CD4-positive, alpha-beta memory T cell (primary cell): ENCODE results near the gene MIOS. TPM values are rescaled to one million over a fixed set of nuclear protein-coding genes. Genes with fewer than 3 reads are reported as not detected.

ENCODE experiments used
- CTCF ChIA-PET: fragments of 350-600 bp; sonication (Branson Sonifier 250); formaldehyde crosslinking; loops from one replicate; lab custom pipeline; 2021; ENCODE audit warnings: inconsistent platforms; ENCODE audit not compliant: partially characterized antibody; lab: Charles Lee
- POLR2A ChIA-PET: fragments of 350-600 bp; sonication (Branson Sonifier 250); formaldehyde crosslinking; loops from one replicate; lab custom pipeline; 2021; ENCODE audit not compliant: partially characterized antibody; lab: Charles Lee
- DNase-seq, 5 donors: peaks; one replicate each; pipeline versions ENCODE4 v3.0.0 to v3.0.0-alpha.2; 2020 to 2022; ENCODE audit warnings: mixed read lengths in 1 of 5
- H3K27ac ChIP-seq: one replicate; pipeline ENCODE4 v1.7.0; 2013; ENCODE audit warnings: low read depth, low read length
- H3K27me3 ChIP-seq: 2 replicates; pipeline ENCODE4 v1.7.0; 2013; ENCODE audit warnings: mild to moderate bottlenecking, low read length, moderate library complexity; ENCODE audit not compliant: insufficient read depth
- H3K36me3 ChIP-seq: 2 replicates; pipeline ENCODE4 v1.7.0; 2013; ENCODE audit warnings: mild to moderate bottlenecking, low read length, moderate library complexity; ENCODE audit not compliant: insufficient read depth
- H3K4me1 ChIP-seq: 2 replicates; pipeline ENCODE4 v1.7.0; 2013; ENCODE audit warnings: mild to moderate bottlenecking, low read length, moderate library complexity; ENCODE audit not compliant: insufficient read depth
- H3K4me3 ChIP-seq, 2 donors: one replicate each; pipeline ENCODE4 v1.7.0; 2013; ENCODE audit warnings: low read length in 2 of 2, mild to moderate bottlenecking in 1 of 2
- H3K9me3 ChIP-seq, 2 donors: one replicate each; pipeline ENCODE4 v1.7.0; 2013; ENCODE audit warnings: low read length in 2 of 2, control low read depth in 1 of 2; ENCODE audit not compliant: control insufficient read depth in 1 of 2
- H3K27ac Mint-ChIP-seq, 7 donors: one replicate each; pipeline ENCODE4 v1.8.0; 2020 to 2021; ENCODE audit warnings: mixed read lengths in 7 of 7, mild to moderate bottlenecking in 6 of 7, inconsistent platforms in 3 of 7, moderate library complexity in 3 of 7
- H3K27me3 Mint-ChIP-seq, 2 donors: one replicate each; pipeline ENCODE4 v1.8.0; 2020 to 2021; ENCODE audit warnings: mixed read lengths in 2 of 2
- H3K36me3 Mint-ChIP-seq, 2 donors: one replicate each; pipeline ENCODE4 v1.8.0; 2020 to 2021; ENCODE audit warnings: mixed read lengths in 2 of 2, inconsistent platforms in 1 of 2, mild to moderate bottlenecking in 1 of 2
- H3K4me1 Mint-ChIP-seq, 4 donors: one replicate each; pipeline ENCODE4 v1.8.0; 2020 to 2021; ENCODE audit warnings: mixed read lengths in 4 of 4, mild to moderate bottlenecking in 1 of 4
- H3K4me3 Mint-ChIP-seq, 8 donors: one replicate each; pipeline ENCODE4 v1.8.0; 2020 to 2021; ENCODE audit warnings: mixed read lengths in 8 of 8, mild to moderate bottlenecking in 7 of 8, moderate library complexity in 6 of 8, inconsistent platforms in 3 of 8
- H3K9me3 Mint-ChIP-seq, 8 donors: one replicate each; pipeline ENCODE4 v1.8.0; 2020 to 2021; ENCODE audit warnings: mixed read lengths in 8 of 8, mild to moderate bottlenecking in 5 of 8, inconsistent platforms in 3 of 8, moderate library complexity in 1 of 8
- intact Hi-C: fragments of 100-400 bp; cut with micrococcal nuclease; formaldehyde crosslinking; loops from one replicate; pipeline ENCODE4 v1.15.1; 2023
- polyA plus RNA-seq, 2 donors: library from polyadenylated mRNA; unstranded; fragments of 300-500 nt; fragmentation: Illumina TruSeq; gene quantifications; one replicate each; pipeline ENCODE4 v1.2.3, GENCODE V29; 2021
- total RNA-seq, 2 experiments: library from RNA; stranded (reverse); gene quantifications; one replicate each; pipeline ENCODE4 v1.2.3, GENCODE V29; 2021

Gene MIOS
- total and polyA plus RNA-seq, 4 experiments from 2014 or later = 15.5 to 25.1 (median 19.6) TPM

GRCh38 chr7:7539152-7539551 is 27.5 kb upstream of the MIOS start:
- Mint-ChIP-seq H3K4me3 (no peak overlapping the region), H3K9me3 (peaks cover 0 to 2% (median 0%) of the 10 kb centered on the region in 8 donors), H3K4me1 (peaks cover 0 to 3% (median under 1%) of the 10 kb centered on the region in 4 donors), H3K27ac (no peak overlapping the region), H3K36me3 (no peaks in the 10 kb centered on the region), H3K27me3 (peaks cover 0 to 4% of the 10 kb centered on the region in 2 donors)
- Histone ChIP-seq H3K9me3 (no peaks in the 10 kb centered on the region), H3K4me1 (no peaks in the 10 kb centered on the region), H3K4me3 (no peak overlapping the region), H3K27me3 (no peaks in the 10 kb centered on the region), H3K36me3 (no peaks in the 10 kb centered on the region), H3K27ac (no peak overlapping the region)
- CTCF ChIA-PET = interaction anchor here (1.0 to 5.5 kb wide), 4 partner anchors 14 to 440 kb away, joined by 3 to 87 read pairs (median 5); partner anchors contain the start of gene C1GALT1
- POLR2A ChIA-PET = no interaction called here
- intact Hi-C loops = no loop called here
- no peak for DNase-seq

- H3K36me3 Mint-ChIP-seq = no peaks in the 10 kb centered on the region
- ChIA-PET CTCF (interaction anchor here (2.0 to 5.5 kb wide), 2 partner anchors 358 to 435 kb away, joined by 7 to 87 read pairs; partner anchors contain the start of gene C1GALT1), POLR2A (no interaction called here)
- no peaks in the 10 kb centered on the region for H3K9me3 Mint-ChIP-seq
- Histone ChIP-seq H3K36me3 (no peaks in the 10 kb centered on the region), H3K9me3 (no peaks in the 10 kb centered on the region), H3K4me3 (no peak overlapping the region), H3K27ac (no peak overlapping the region), H3K4me1 (no peaks in the 10 kb centered on the region), H3K27me3 (no peaks in the 10 kb centered on the region)
- H3K4me1 Mint-ChIP-seq = peaks cover 0 to 3% (median under 1%) of the 10 kb centered on the region in 4 donors
- H3K27me3 Mint-ChIP-seq = peaks cover 0 to 2% of the 10 kb centered on the region in 2 donors
- DNase-seq = no peak
- intact Hi-C loops = loop anchor here (2.0 to 5.0 kb wide), 6 partner anchors 115 to 758 kb away; partner anchors contain the start of gene C1GALT1
- H3K4me3 Mint-ChIP-seq = no peak overlapping the region
- H3K27ac Mint-ChIP-seq = no peak overlapping the region
Observed at GRCh38 chr7:7539711-7540110, 27.0 kb upstream of the MIOS start.

- Mint-ChIP-seq H3K27me3 (peaks cover 0 to 1% of the 10 kb centered on the region in 2 donors), H3K4me3 (no peak overlapping the region), H3K9me3 (no peaks in the 10 kb centered on the region), H3K27ac (no peak overlapping the region), H3K36me3 (no peaks in the 10 kb centered on the region), H3K4me1 (peaks cover 0 to 3% (median under 1%) of the 10 kb centered on the region in 4 donors)
- intact Hi-C loops = loop anchor here (5.0 kb wide), 2 partner anchors 285 to 755 kb away; no protein-coding TSS in a partner anchor
- ChIA-PET CTCF (interaction anchor here (0.7 to 5.5 kb wide), 10 partner anchors 8 to 590 kb away, joined by 3 to 87 read pairs (median 4); no protein-coding TSS in a partner anchor), POLR2A (interaction anchor here (0.7 kb wide), 1 partner anchor 439 kb away, joined by 3 read pairs; no protein-coding TSS in a partner anchor)
- Histone ChIP-seq H3K4me1 (no peaks in the 10 kb centered on the region), H3K4me3 (no peak overlapping the region), H3K27ac (no peak overlapping the region), H3K27me3 (no peaks in the 10 kb centered on the region), H3K9me3 (no peaks in the 10 kb centered on the region), H3K36me3 (no peaks in the 10 kb centered on the region)
- DNase-seq = no peak
Observed at GRCh38 chr7:7542251-7542835, 24.3 kb upstream of the MIOS start.

DNA sequence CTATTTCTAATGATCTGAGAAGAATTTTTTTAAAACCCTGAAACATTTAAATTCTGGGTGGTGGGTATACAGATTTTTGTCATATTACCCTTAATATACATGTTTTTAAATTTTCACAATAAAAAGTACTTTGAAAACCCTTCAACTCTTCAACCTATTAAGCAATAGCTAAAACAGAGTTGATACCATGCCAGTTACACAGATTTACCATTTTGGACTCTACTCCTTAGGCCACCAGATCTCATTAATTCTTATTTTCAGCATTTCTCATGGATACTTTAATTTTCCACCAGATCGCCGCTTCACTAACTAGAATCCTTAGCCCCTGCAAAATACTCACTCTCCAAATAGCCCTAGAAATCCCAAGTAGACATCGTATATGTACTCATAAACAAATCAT is 18.3 kb upstream of the MIOS start:
- ChIA-PET CTCF (interaction anchor here (0.9 kb wide), 1 partner anchor 445 kb away, joined by 3 read pairs; no protein-coding TSS in a partner anchor), POLR2A (no interaction called here)
- Histone ChIP-seq H3K4me3 (no peak overlapping the region), H3K9me3 (no peaks in the 10 kb centered on the region), H3K4me1 (no peaks in the 10 kb centered on the region), H3K36me3 (no peaks in the 10 kb centered on the region), H3K27me3 (no peaks in the 10 kb centered on the region), H3K27ac (no peak overlapping the region)
- intact Hi-C loops = no loop called here
- Mint-ChIP-seq H3K27me3 (no peaks in the 10 kb centered on the region), H3K4me3 (no peak overlapping the region), H3K36me3 (no peaks in the 10 kb centered on the region), H3K4me1 (no peaks in the 10 kb centered on the region), H3K9me3 (no peaks in the 10 kb centered on the region), H3K27ac (no peak overlapping the region)
- no peak for DNase-seq

- Mint-ChIP-seq H3K36me3 (peaks cover 0 to 6% of the 10 kb centered on the region in 2 donors), H3K4me1 (no peaks in the 10 kb centered on the region), H3K27ac (no peak overlapping the region), H3K4me3 (peak overlapping the region in 1 of 8 donors; percentile 24), H3K9me3 (no peaks in the 10 kb centered on the region), H3K27me3 (peaks cover 0 to 2% of the 10 kb centered on the region in 2 donors)
- Histone ChIP-seq H3K4me1 (no peaks in the 10 kb centered on the region), H3K9me3 (no peaks in the 10 kb centered on the region), H3K36me3 (no peaks in the 10 kb centered on the region), H3K4me3 (no peak overlapping the region), H3K27ac (no peak overlapping the region), H3K27me3 (no peaks in the 10 kb centered on the region)
- ChIA-PET CTCF (interaction anchor here (1.2 to 1.7 kb wide), 2 partner anchors 9 to 451 kb away, joined by 6 read pairs; no protein-coding TSS in a partner anchor), POLR2A (no interaction called here)
- intact Hi-C loops = no loop called here
- no peak for DNase-seq
Observed at GRCh38 chr7:7550663-7551062, 16.0 kb upstream of the MIOS start.

GRCh38 chr7:7552199-7552598 is 14.5 kb upstream of the MIOS start:
- Mint-ChIP-seq H3K9me3 (no peaks in the 10 kb centered on the region), H3K4me1 (no peaks in the 10 kb centered on the region)
- CTCF ChIA-PET = no interaction called here

GRCh38 chr7:7553386-7553785 is 13.3 kb upstream of the MIOS start:
- CTCF ChIA-PET = no interaction called here
- H3K27ac ChIP-seq = no peak overlapping the region
- H3K4me3 Mint-ChIP-seq = no peak overlapping the region

More at GRCh38 chr7:7552199-7552598, 14.5 kb upstream of the MIOS start:
- DNase-seq = no peak
- Histone ChIP-seq H3K27me3 (no peaks in the 10 kb centered on the region), H3K36me3 (no peaks in the 10 kb centered on the region), H3K27ac (no peak overlapping the region), H3K4me3 (no peak overlapping the region), H3K4me1 (no peaks in the 10 kb centered on the region), H3K9me3 (no peaks in the 10 kb centered on the region)
- H3K36me3 Mint-ChIP-seq = peaks cover 0 to 6% of the 10 kb centered on the region in 2 donors
- H3K27ac Mint-ChIP-seq = no peak overlapping the region
- POLR2A ChIA-PET = no interaction called here
- H3K27me3 Mint-ChIP-seq = peaks cover 0 to 2% of the 10 kb centered on the region in 2 donors
- intact Hi-C loops = no loop called here
- no peak overlapping the region for H3K4me3 Mint-ChIP-seq

More at GRCh38 chr7:7553386-7553785, 13.3 kb upstream of the MIOS start:
- Mint-ChIP-seq H3K27ac (no peak overlapping the region), H3K9me3 (peaks cover 0 to 8% (median 3%) of the 10 kb centered on the region in 8 donors), H3K36me3 (peaks cover 4 to 12% of the 10 kb centered on the region in 2 donors), H3K27me3 (peaks cover 0 to 2% of the 10 kb centered on the region in 2 donors), H3K4me1 (no peaks in the 10 kb centered on the region)
- Histone ChIP-seq H3K9me3 (no peaks in the 10 kb centered on the region), H3K36me3 (no peaks in the 10 kb centered on the region), H3K4me1 (no peaks in the 10 kb centered on the region), H3K27me3 (no peaks in the 10 kb centered on the region), H3K4me3 (no peak overlapping the region)
- POLR2A ChIA-PET = no interaction called here
- intact Hi-C loops = no loop called here
- DNase-seq = no peak
